Measurements from ENCODE around the gene LEFTY1. TPM values are rescaled to one million over a fixed set of nuclear protein-coding genes. Genes with fewer than 3 reads are reported as not detected.

The LEFTY1 gene
- total and polyA plus RNA-seq, 9 of the 15 experiments (the other 6 are each of a cell fraction or from before 2014, with no cell fraction given) = 0.07 to 0.24 (median 0.17) TPM; not detected in 5

DNA sequence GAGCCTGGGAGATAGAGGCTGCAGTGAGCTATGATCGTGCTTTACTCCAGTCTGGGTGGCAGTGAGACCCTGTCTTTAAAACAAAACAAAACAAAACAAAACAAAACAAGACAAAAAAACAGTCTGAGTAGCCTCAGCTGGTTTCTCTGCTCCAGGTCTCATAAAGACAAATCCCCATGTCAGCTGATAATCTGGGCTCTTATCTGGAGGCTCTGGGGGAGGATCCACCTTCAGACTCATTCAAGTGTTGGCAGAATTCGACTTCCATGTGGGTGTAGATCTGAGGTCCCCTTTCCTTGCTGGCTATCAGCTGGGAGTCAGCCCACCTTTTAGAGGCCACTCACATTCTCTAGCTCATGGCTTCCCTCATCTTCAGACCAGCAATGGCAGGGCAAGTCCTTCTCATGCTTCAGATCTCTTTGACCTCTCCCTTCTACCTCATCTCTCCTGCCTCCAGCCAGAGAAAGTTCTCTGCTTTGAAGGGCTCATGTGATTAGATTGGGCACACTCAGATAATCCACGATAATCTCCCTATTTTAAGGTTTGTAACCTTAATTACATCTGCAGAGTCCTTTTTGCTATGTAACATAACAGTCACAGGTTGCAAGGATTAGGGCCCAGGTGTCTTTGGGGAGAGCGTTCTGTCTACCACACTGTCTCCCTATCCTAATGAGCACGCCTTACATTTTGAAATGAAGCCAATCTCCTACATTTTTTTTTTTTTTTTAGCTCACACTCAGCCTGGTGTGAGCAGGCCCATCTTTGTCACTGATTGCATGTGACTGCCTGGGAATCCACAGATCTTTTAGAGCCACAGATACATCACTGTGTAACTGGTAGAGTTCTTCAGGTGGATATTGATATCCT lies 42.6 kb upstream of the LEFTY1 start (continued):
- TF ChIP-seq FOXM1 (IDR thresholded peaks at IDR 0.05; ENCODE audit: low read depth) (peak; percentile 48; the same call in 1 of the 2 replicates), FOXM1 (CRISPR knock-in tag; IDR thresholded peaks at IDR 0.05; ENCODE audit: low read depth) (no peak), CBFA2T3 (IDR thresholded peaks at IDR 0.05) (peak; percentile 73), ZSCAN29 (IDR thresholded peaks at IDR 0.05) (no peak), RBFOX2 (IDR thresholded peaks at IDR 0.05; ENCODE audit: low read depth, low read length) (no peak), ZC3H4 (CRISPR knock-in tag; IDR thresholded peaks at IDR 0.05; ENCODE audit: borderline replicate concordance) (no peak), RAD51 (IDR thresholded peaks at IDR 0.05; ENCODE audit: borderline replicate concordance, low read depth) (0 out of 2 replicates have a peak, but pooled peaks have one; percentile 9), MED1 (CRISPR knock-in tag; IDR thresholded peaks at IDR 0.05; ENCODE audit: borderline replicate concordance) (no peak), ZNF561 (CRISPR knock-in tag; conservative IDR thresholded peaks at IDR 0.05) (no peak), DACH1 (IDR thresholded peaks at IDR 0.05; ENCODE audit: partially characterized antibody) (peak; percentile 83), LCOR (CRISPR knock-in tag; IDR thresholded peaks at IDR 0.05) (no peak), PPARD (CRISPR knock-in tag; IDR thresholded peaks at IDR 0.05) (no peak), MEIS2 (IDR thresholded peaks at IDR 0.05; ENCODE audit: partially characterized antibody) (peak; percentile 66), ZNF197 (CRISPR knock-in tag; IDR thresholded peaks at IDR 0.05; ENCODE audit: low read depth) (no peak), TEAD4 (IDR thresholded peaks at IDR 0.05; ENCODE audit: low read length) (peak; percentile 69; the same call in 1 of the 2 replicates), TEAD4 (CRISPR knock-in tag; IDR thresholded peaks at IDR 0.05; ENCODE audit: borderline replicate concordance) (no peak)
- TF ChIP-seq, protein P1, sequence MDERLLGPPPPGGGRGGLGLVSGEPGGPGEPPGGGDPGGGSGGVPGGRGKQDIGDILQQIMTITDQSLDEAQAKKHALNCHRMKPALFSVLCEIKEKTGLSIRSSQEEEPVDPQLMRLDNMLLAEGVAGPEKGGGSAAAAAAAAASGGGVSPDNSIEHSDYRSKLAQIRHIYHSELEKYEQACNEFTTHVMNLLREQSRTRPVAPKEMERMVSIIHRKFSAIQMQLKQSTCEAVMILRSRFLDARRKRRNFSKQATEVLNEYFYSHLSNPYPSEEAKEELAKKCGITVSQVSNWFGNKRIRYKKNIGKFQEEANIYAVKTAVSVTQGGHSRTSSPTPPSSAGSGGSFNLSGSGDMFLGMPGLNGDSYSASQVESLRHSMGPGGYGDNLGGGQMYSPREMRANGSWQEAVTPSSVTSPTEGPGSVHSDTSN (CRISPR knock-in tag; IDR thresholded peaks at IDR 0.05; ENCODE audit: low read depth) = no peak
- TF ChIP-seq, protein P1 (tag; conservative IDR thresholded peaks at IDR 0.05; ENCODE audit: low read depth) = peak; percentile 29; the same call in 1 of the 2 replicates
- TF ChIP-seq, protein P2, sequence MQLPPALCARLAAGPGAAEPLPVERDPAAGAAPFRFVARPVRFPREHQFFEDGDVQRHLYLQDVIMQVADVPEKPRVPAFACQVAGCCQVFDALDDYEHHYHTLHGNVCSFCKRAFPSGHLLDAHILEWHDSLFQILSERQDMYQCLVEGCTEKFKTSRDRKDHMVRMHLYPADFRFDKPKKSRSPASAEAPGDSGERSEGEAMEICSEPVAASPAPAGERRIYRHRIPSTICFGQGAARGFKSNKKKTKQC (CRISPR knock-in tag; IDR thresholded peaks at IDR 0.05) = no peak
- TF ChIP-seq, protein P3, sequence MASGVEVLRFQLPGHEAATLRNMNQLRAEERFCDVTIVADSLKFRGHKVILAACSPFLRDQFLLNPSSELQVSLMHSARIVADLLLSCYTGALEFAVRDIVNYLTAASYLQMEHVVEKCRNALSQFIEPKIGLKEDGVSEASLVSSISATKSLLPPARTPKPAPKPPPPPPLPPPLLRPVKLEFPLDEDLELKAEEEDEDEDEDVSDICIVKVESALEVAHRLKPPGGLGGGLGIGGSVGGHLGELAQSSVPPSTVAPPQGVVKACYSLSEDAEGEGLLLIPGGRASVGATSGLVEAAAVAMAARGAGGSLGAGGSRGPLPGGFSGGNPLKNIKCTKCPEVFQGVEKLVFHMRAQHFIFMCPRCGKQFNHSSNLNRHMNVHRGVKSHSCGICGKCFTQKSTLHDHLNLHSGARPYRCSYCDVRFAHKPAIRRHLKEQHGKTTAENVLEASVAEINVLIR (CRISPR knock-in tag; IDR thresholded peaks at IDR 0.05) = no peak
- TF ChIP-seq, protein P4, sequence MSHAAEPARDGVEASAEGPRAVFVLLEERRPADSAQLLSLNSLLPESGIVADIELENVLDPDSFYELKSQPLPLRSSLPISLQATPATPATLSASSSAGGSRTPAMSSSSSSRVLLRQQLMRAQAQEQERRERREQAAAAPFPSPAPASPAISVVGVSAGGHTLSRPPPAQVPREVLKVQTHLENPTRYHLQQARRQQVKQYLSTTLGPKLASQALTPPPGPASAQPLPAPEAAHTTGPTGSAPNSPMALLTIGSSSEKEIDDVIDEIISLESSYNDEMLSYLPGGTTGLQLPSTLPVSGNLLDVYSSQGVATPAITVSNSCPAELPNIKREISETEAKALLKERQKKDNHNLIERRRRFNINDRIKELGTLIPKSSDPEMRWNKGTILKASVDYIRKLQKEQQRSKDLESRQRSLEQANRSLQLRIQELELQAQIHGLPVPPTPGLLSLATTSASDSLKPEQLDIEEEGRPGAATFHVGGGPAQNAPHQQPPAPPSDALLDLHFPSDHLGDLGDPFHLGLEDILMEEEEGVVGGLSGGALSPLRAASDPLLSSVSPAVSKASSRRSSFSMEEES (CRISPR knock-in tag; IDR thresholded peaks at IDR 0.05) = no peak
- TF ChIP-seq, protein P5, sequence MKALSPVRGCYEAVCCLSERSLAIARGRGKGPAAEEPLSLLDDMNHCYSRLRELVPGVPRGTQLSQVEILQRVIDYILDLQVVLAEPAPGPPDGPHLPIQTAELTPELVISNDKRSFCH (CRISPR knock-in tag; IDR thresholded peaks at IDR 0.05) = no peak
- TF ChIP-seq, protein P5 (tag; IDR thresholded peaks at IDR 0.05) = no peak

Data from K562 (cell line).